GM12801 (cell line): ENCODE results near the gene ERN2.

Experiments used
- CTCF ChIP-seq: IDR thresholded peaks from one replicate; pipeline ENCODE4 v1.5.1; 2011; ENCODE audit warnings: control low read depth; ENCODE audit not compliant: insufficient read length; ENCODE audit errors: extremely low read depth

The ERN2 gene

GRCh38 chr16:23640615-23640930 lies 72.4 kb downstream of the ERN2 start:
- no peak for TF ChIP-seq CTCF
